Activated CD8-positive, alpha-beta T cell treated with anti-CD3 and anti-CD28 coated beads for 36 hours (primary cell): ENCODE measurements around the gene TEX14. TPM values are rescaled to one million over a fixed set of nuclear protein-coding genes. Genes with fewer than 3 reads are reported as not detected.
A peak's percentile ranks its signal among the peaks of the same experiment; 100 is the strongest.

Source experiments
- ATAC-seq: fragments of 200-7000 bp; cut with Tn5 transposase; one replicate; pipeline ENCODE4 v1.10.0; 2021; ENCODE audit warnings: mild to moderate bottlenecking, moderate library complexity
- CTCF ChIA-PET: fragments of 350-600 bp; sonication (Branson Sonifier 250); formaldehyde crosslinking; loops from one replicate; lab custom pipeline; 2021; ENCODE audit warnings: antibody characterized with exemption; lab: Charles Lee
- POLR2A ChIA-PET: fragments of 350-600 bp; sonication (Branson Sonifier 250); formaldehyde crosslinking; loops from one replicate; lab custom pipeline; 2021; ENCODE audit warnings: antibody characterized with exemption; lab: Charles Lee
- DNase-seq: peaks from one replicate; pipeline ENCODE4 v3.0.0-alpha.2; 2020
- H3K27ac Mint-ChIP-seq: one replicate; pipeline ENCODE4 v1.8.0; 2021; ENCODE audit warnings: mild to moderate bottlenecking, mixed read lengths
- H3K27me3 Mint-ChIP-seq: one replicate; pipeline ENCODE4 v1.8.0; 2021; ENCODE audit warnings: mixed read lengths
- H3K36me3 Mint-ChIP-seq: one replicate; pipeline ENCODE4 v1.8.0; 2021; ENCODE audit warnings: low read depth, mixed read lengths
- H3K4me1 Mint-ChIP-seq: one replicate; pipeline ENCODE4 v1.8.0; 2021; ENCODE audit warnings: low read depth, mixed read lengths
- H3K4me3 Mint-ChIP-seq: one replicate; pipeline ENCODE4 v1.8.0; 2021; ENCODE audit warnings: mild to moderate bottlenecking, moderate library complexity, mixed read lengths
- H3K9me3 Mint-ChIP-seq: one replicate; pipeline ENCODE4 v1.8.0; 2021; ENCODE audit warnings: mixed read lengths
- CTCF ChIP-seq: fragments of 200-600 bp; IDR thresholded peaks from one replicate; pipeline ENCODE4 v1.8.0; 2022; ENCODE audit warnings: antibody characterized with exemption, mild to moderate bottlenecking
- intact Hi-C: fragments of 100-400 bp; cut with micrococcal nuclease; formaldehyde crosslinking; loops from one replicate; pipeline ENCODE4 v1.10.0; 2022
- total RNA-seq, 2 experiments: library from RNA; stranded (reverse); gene quantifications; one replicate each; pipeline ENCODE4 v1.2.3, GENCODE V29; 2021

Gene TEX14
- total RNA-seq, 2 experiments from 2014 or later: 0.23 to 0.31 TPM

GRCh38 chr17:58631523-58632323 lies 60.1 kb downstream of the TEX14 start:
- H3K27me3 Mint-ChIP-seq: no peaks in the 10 kb centered on the region
- DNase-seq (peak; percentile 96), ATAC-seq (peak; percentile 91)
- peaks cover 3% of the 10 kb centered on the region for H3K4me1 Mint-ChIP-seq
- H3K27ac Mint-ChIP-seq: no peak overlapping the region
- no peak for TF ChIP-seq CTCF
- ChIA-PET CTCF (interaction anchor here (0.7 to 2.4 kb wide), 13 partner anchors 9 to 373 kb away, joined by 3 to 17 read pairs (median 6); no protein-coding TSS in a partner anchor), POLR2A (interaction anchor here (0.6 to 5.8 kb wide), 110 partner anchors 11 to 1793 kb away, joined by 3 to 235 read pairs (median 5); partner anchors contain the start of genes HSF5, MTMR4, PPM1E and RAD51C)
- no peaks in the 10 kb centered on the region for H3K36me3 Mint-ChIP-seq
- no peaks in the 10 kb centered on the region for H3K9me3 Mint-ChIP-seq
- intact Hi-C loops: loop anchor here (1.0 to 10.0 kb wide), 3 partner anchors 28 to 297 kb away; no protein-coding TSS in a partner anchor
- no peak overlapping the region for H3K4me3 Mint-ChIP-seq

- no peak for TF ChIP-seq CTCF
- Mint-ChIP-seq H3K4me3 (no peak overlapping the region), H3K9me3 (no peaks in the 10 kb centered on the region), H3K27me3 (no peaks in the 10 kb centered on the region), H3K27ac (no peak overlapping the region), H3K36me3 (no peaks in the 10 kb centered on the region), H3K4me1 (peaks cover 3% of the 10 kb centered on the region)
- ATAC-seq: no peak
- peak; percentile 63 for DNase-seq
- POLR2A ChIA-PET: interaction anchor here (0.6 to 5.8 kb wide), 55 partner anchors 11 to 1191 kb away, joined by 3 to 235 read pairs (median 7); partner anchors contain the start of genes HSF5, MTMR4, PPM1E and RAD51C
- intact Hi-C loops: loop anchor here (1.0 to 10.0 kb wide), 3 partner anchors 28 to 296 kb away; no protein-coding TSS in a partner anchor
- CTCF ChIA-PET: interaction anchor here (0.7 to 2.4 kb wide), 13 partner anchors 9 to 374 kb away, joined by 3 to 17 read pairs (median 5); no protein-coding TSS in a partner anchor
Measured at GRCh38 chr17:58630883-58631522, 60.8 kb downstream of the TEX14 start.

DNA sequence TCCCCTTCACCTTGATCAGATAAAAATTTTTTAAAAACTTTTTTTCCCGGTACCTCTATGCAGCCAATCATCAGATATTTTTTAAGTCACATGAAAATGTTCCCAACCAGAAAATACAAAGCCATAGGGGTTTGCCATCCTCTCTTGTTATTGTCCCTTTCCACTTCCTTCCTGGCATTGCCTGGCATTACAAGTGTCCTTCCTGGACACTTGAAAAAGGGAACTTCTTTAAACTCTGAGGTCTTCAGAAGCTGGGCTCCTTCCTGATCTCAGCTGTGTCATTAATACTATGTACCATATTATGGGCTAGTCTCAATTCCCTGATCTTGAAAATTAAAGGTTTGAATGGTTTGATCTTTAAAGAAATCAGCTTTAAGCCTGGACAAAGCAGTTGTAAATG lies 64.9 kb downstream of the TEX14 start:
- CTCF ChIA-PET: no interaction called here

DNA sequence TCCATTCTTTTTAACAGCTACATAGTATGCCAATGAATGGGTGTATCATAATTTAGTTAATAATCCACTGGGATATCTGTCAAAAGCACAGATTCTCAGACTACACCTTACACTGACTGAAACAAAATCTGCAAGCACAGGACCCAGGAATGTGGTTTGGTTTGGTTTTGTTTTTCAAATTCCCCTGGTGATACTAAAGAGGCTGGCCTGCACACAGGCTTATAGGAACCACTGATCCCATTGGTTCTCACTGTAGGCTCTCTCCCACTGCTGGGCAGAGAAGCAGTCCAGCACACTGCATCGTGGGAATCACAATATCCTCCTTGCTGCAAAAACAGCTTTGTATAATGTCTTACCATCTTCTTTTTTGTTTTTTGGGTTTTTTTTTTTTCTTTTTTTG lies 67.1 kb downstream of the TEX14 start:
- no peak overlapping the region for H3K27ac Mint-ChIP-seq
- POLR2A ChIA-PET: no interaction called here
- no peak overlapping the region for H3K4me3 Mint-ChIP-seq
- TF ChIP-seq CTCF: no peak
- H3K9me3 Mint-ChIP-seq: no peaks in the 10 kb centered on the region
- H3K4me1 Mint-ChIP-seq: no peaks in the 10 kb centered on the region
- DNase-seq: no peak
- H3K27me3 Mint-ChIP-seq: no peaks in the 10 kb centered on the region
- no peaks in the 10 kb centered on the region for H3K36me3 Mint-ChIP-seq
- intact Hi-C loops: no loop called here
- no peak for ATAC-seq
- CTCF ChIA-PET: interaction anchor here (1.0 kb wide), 1 partner anchor 106 kb away, joined by 3 read pairs; no protein-coding TSS in a partner anchor

More for the DNA sequence above, 64.9 kb downstream of the TEX14 start:
- POLR2A ChIA-PET: interaction anchor here (0.9 kb wide), 1 partner anchor 17 kb away, joined by 3 read pairs; no protein-coding TSS in a partner anchor
- Mint-ChIP-seq H3K36me3 (no peaks in the 10 kb centered on the region), H3K9me3 (no peaks in the 10 kb centered on the region), H3K27me3 (no peaks in the 10 kb centered on the region), H3K4me1 (no peaks in the 10 kb centered on the region), H3K27ac (no peak overlapping the region), H3K4me3 (no peak overlapping the region)
- ATAC-seq (no peak), DNase-seq (no peak)
- intact Hi-C loops: no loop called here
- TF ChIP-seq CTCF: no peak
